HG02678 (cell line): ENCODE measurements around the gene SNX32.
"Not testable (repeated sequence)": the region's sequence is repeated elsewhere in the genome, so short reads cannot be mapped to it uniquely, and the experiment has no call there.

Experiments used
- ATAC-seq: cut with Tn5 transposase; IDR thresholded peaks from one replicate; pipeline ENCODE4 v1.9.1; 2021; ENCODE audit warnings: mild to moderate bottlenecking, moderate library complexity; ENCODE audit not compliant: unreplicated experiment

SNX32 gene

GRCh38 chr11:65822776-65823528 is 10.8 kb upstream of the SNX32 start:
- ATAC-seq, result no peak

DNA sequence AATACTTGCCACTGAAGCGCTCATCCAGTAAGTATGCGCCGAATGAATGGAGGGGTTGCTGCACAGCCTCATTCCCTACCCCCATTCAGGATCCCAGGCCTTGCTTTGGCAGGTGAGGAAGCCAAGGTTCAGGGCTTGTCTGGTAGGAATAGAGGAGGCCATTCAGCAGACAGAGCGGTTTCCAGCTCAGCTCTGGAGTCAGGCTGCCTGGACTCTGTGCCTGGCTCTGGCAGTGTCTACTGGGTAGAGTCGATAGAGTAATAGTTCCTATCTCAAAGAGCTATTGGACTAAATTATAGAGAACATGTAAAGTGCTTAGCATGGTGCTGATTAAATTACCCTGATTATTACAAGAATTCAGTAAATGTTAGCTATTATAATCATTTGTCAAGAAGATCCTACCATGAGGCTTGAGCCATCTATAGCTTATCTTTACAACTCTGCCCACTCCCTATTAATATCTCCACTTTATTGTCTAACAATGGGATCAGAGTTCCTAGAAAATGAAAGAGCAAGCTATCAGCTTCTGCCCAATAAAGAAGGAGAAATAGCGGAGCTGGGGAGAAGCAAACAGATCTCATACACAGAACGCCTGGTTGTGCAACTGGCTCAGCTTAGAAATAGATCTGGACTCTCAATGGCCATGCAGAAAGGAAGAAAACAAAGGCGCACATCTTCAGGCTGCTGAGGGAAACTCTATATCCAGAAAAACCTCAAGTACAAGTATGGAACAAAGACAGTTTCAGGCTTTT is 6.6 kb upstream of the SNX32 start:
- no peak for ATAC-seq

DNA sequence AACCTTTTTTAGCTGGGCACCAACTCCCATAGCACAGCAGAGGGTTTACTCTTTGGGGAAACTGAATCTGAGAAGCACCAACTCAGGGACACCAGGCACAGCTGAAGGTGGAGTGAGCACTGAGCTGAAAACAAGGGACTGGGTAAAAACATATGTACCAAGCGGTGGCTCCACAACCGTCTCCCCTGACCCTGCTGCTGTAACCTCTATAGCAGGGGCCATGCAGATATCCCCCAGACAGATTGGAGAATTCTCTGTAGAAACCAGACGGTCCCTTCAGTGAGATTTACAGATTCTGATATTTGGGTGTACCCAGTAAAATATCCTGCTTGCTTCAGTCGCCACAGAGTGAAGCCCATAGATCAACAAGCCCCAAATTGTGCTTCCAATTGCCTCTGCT is 4.3 kb upstream of the SNX32 start:
- no peak for ATAC-seq

DNA sequence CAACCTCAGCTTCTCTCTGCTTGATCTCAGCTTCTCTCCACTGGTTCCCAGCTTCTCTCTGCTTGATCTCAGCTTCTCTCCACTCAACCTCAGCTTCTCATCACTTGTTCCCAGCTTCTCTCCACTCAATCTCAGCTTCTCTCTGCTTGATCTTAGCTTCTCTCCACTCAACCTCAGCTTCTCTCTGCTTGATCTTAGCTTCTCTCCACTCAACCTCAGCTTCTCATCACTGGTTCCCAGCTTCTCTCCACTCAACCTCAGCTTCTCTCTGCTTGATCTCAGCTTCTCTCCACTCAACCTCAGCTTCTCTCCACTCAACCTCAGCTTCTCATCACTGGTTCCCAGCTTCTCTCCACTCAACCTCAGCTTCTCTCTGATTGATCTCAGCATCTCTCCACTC is 1.5 kb upstream of the SNX32 start:
- not testable (repeated sequence) for ATAC-seq

DNA sequence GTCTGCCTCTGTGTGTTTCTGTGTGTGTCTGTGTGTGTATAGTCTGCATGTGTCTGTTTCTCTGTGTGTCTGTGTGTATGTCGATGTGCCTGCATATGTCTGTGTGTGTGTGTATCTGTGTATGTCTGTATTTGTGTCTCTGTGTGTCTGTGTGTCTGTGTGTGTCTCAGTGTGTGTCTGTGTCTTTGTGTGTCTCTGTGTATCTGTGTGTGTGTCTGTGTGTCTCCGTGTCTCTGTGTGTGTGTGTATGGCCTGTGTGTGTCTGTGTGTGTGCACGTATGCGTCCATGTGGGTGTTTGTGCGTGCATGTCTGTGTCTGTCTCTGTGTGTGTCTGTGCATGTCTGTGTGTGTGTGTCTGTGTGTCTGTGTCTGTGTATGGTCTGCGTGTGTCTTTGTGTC is 439 bp downstream of the SNX32 start:
- ATAC-seq, result no peak

DNA sequence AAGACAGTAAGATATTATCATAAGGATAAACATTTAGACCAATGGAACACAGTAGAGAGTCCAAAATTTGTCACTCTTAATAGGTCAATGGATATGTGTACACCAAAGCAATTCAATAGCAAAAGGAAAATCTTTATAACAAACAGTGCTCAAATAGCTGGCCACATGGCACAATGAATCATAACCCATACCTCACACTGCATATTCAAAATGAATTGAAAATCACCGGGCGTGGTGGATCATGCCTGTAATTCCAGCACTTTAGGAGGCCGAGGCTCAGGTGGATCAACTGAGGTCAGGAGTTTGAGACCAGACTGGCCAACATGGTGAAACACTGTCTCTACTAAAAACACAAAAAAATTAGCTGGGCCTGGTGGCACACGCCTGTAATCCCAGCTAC is 8.4 kb downstream of the SNX32 start:
- no peak for ATAC-seq

DNA sequence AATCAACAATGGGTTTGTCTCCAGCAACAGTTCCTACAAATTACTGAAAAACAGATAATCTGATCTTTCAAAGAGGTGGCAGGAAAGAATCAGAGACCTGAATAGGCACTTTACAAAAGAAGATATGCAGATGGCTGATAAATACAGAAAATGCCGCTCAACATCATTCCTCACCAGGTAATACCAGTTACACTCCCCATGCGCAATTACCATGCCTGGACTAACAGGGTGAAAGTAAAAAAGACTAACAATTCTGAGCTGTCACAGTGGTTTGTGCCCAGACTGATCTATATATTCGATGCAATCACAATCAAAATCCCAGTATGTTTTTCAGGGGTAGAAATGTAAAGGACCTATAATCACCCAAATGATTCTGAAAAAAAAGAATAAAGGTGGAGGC is 10.0 kb downstream of the SNX32 start:
- no peak for ATAC-seq

DNA sequence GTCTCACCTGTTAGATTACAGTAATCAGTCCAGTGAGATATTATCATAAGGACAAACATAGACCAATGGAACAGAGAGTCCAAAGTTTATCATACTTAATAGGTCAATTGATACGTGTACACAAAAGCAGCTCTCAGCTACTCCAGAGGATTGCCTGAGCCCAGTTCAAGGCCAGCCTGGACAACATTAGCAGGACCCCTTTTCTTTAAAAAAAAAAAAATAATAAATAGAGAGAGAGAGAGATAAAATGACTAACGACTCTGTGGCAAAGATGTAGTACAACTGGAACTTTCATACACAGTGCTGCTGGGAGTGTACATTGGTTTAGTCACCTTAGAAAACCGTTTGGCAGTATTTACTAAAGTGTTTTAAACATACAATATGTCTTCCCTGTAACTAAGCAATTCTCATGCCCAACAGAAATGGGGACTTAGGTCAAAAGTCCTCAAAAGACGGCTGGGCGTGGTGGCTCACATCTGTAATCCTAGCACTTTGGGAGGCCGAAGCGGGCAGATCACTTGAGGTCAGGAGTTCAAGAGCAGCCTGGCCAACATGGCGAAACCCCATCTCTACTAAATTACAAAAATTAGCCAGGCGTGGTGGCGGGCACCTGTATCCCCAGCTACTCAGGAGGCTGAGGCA is 10.6 kb downstream of the SNX32 start:
- no peak for ATAC-seq

DNA sequence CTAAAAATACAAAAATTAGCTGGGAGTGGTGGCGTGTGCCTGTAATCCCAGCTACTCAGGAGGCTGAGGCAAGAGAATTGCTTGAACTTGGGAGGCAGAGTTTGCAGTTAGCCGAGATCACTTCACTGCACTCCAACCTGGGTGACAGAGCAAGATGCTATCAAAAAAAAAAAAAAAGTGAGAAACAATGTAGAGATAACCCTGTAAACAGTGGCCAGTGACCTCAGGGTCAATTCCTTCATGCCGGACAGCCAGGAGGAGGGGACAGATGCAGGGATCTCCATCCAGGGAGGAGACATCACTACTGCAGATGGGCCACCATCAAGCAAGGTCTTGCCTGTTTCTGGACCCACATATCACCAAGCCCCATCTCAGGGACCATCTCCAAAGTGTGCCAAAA is 14.0 kb downstream of the SNX32 start:
- ATAC-seq, result no peak

DNA sequence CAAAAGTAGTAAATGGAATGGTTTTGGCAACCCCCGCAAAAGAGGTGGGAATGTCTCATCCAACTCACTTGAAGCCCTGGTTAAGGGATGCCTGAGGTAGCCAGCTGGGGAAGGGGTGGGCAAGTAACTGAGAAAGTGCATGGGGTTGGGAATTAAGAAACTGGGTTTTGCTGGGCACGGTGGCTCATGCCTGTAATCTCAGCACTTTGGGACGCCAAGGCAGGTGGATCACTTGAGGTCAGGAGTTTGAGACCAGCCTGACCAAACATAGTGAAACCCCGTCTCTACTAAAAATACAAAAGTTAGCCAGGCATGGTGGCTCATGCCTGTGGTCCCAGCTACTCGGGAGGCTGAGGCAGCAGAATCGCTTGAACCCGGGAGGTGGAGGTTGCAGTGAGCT is 14.9 kb downstream of the SNX32 start:
- not testable (repeated sequence) for ATAC-seq

DNA sequence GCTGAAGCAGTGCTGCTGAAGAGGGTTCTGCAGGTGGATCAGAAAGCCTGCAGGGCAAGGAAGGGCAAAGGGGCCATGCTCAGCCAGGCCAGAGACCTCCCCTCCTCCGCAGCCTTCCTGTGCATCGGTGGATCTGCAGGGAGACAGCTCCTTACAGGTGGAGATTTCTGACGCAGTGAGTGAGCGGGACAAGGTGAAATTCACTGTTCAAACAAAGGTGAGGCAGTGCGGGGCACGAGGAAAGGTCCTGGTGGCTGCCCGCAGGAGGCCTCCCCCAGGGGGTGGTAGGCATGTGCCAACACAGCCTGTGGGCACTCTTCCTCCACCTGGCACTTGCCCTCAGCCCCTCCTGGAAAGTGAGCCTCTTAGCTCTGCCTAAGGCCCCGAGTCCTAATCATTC is 15.6 kb downstream of the SNX32 start:
- ATAC-seq, result no peak

- no peak for ATAC-seq
Observed at GRCh38 chr11:65849771-65850216, 16.0 kb downstream of the SNX32 start.

DNA sequence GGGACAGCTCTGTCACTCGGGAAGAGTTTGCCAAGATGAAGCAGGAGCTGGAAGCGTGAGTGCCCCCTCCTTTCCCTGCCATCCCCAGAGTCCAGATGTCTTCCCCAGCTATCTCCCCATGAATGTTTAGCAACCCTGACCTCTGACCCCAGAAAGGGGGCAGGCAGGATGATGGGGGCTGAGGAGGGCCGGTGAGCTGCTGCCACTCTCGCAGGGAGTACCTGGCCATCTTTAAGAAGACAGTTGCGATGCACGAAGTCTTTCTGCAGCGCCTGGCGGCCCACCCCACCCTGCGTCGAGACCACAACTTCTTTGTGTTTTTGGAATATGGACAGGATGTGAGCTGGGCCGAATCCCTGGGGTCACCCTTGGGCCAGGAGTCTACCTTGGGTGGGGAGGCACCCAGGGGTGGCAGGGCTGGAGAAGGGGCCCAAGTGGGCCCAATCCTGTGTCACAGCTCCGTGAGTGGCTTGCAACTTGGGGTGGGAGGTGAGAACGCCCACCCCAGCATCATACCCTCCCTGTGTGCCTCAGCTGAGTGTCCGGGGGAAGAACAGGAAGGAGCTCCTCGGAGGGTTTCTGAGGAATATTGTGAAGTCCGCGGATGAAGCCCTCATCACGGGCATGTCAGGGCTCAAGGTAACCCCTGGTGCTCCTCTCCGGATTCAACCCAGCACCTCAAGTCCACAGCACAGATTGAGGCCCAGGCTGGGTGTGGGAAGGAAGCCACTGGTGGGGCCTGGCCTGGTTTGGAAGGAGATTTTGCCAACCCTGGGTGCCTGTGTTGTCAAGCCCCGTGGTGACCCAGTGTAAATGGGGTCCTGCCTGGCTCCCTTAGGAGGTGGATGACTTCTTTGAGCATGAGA is 16.7 kb downstream of the SNX32 start:
- no peak for ATAC-seq

- no peak for ATAC-seq
Observed at GRCh38 chr11:65851083-65851579, 17.4 kb downstream of the SNX32 start.

- ATAC-seq, result no peak
Observed at GRCh38 chr11:65851811-65852507, 18.2 kb downstream of the SNX32 start.

- no peak for ATAC-seq
Observed at GRCh38 chr11:65852508-65853245, 18.9 kb downstream of the SNX32 start.

DNA sequence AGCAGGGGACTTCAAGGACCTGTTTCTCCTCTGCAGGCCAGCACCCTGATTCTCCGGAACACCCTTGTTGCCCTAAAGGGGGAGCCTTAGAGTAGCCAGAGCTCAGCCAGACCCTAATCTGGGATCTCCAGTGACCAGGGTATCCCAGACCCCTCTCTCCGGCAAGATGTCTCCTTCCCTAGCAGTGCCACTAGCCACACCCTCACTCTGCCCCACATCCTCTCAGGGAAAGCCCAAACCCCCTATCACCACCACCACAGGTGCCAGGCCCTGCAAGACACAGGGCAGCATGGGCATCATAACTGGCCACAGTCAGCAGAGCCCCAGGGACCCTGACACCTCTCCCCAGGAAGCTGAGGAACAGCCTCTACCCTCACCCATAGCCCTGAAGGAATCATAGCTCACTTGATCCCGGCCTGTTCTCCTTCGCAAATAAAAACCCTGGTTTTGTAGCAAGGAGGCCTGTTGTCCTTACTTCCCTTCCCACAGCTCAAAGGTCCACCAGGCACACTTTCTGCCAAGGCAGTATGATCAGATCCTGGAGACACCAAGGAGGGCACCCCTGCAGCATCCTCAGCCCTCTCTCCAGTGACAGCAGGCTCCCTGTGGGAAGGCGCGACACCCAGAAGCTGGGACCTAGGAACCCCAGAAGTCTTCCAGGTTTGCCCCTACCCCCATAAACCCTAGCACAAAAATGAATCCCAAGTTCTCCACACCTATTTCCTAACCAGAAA is 19.6 kb downstream of the SNX32 start:
- no peak for ATAC-seq

GRCh38 chr11:65854161-65854592 is 20.4 kb downstream of the SNX32 start:
- no peak for ATAC-seq
